Left hindlimb (tissue), 1 donor: ENCODE results near the gene H2AZ2.
"Not testable (repeated sequence)": the region's sequence is repeated elsewhere in the genome, so short reads cannot be mapped to it uniquely, and the experiment has no call there.

Experiments used
- DNase-seq: peaks from one replicate; pipeline ENCODE4 v3.0.0-alpha.2; 2018

The H2AZ2 gene

DNA sequence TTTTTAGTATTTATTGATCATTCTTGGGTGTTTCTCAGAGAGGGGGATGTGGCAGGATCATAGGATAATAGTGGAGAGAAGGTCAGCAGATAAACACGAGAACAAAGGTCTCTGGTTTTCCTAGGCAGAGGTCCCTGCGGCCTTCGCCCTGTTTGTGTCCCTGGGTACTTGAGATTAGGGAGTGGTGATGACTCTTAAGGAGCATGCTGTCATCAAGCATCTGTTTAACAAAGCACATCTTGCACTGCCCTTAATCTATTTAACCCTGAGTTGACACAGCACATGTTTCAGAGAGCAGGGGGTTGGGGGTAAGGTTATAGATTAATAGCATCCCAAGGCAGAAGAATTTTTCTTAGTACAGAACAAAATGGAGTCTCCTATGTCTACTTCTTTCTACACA lies 22.4 kb upstream of the H2AZ2 start:
- DNase-seq = not testable (repeated sequence)

- no peak for DNase-seq
These were observed 19.4 kb upstream of the H2AZ2 start for GRCh38 chr7:44867073-44867995.

DNA sequence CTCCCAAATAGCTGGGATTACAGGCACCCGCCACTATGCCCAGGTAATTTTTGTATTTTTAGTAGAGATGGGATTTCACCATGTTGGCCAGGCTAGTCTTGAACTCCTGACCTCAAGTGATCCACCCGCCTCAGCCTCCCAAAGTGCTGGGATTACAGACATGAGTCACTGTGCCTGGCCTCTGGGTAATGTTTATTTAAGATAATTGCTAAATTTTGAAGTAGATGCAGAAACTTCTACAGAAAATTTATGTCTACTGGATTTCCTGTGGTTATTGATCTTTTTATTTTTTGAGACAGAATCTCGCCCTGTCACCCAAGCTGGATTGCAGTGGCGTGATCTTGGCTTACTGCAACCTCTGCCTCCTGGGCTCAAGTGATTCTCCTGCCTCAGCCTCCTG lies 14.1 kb upstream of the H2AZ2 start:
- DNase-seq = not testable (repeated sequence)

- DNase-seq = no peak
These were observed 10.3 kb upstream of the H2AZ2 start for GRCh38 chr7:44858161-44858560.

DNA sequence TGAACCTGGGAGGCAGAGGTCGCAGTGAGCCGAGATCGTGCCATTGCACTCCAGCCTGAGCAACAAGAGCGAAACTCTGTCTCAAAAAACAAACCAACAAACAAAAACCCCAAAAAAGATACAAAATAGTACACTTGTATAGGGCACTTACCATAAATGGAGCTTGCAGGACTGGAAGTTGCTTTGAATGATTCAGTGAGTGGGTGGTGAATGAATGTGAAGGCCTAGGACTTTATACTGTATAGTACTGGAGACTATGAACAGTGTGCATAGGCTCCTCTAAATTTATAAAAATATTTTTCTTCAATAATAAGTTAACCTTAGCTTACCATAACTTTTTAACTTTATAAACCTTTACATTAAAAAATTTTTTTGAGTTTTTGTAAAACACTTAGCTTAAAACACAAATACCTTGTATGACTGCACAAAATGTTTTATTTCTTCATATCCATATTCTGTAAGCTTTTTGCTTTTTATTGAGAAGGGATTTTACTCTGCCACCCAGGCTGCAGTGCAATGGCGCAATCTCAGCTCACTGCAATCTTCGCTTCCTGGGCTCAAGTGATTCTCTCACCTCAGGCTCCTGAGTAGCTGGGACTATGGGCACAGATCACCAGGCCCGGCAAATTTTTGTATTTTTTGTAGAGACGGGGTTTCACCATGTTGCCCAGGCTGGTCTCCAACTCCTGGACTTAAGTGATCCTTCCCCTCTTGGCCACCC lies 6.9 kb upstream of the H2AZ2 start:
- no peak for DNase-seq

DNA sequence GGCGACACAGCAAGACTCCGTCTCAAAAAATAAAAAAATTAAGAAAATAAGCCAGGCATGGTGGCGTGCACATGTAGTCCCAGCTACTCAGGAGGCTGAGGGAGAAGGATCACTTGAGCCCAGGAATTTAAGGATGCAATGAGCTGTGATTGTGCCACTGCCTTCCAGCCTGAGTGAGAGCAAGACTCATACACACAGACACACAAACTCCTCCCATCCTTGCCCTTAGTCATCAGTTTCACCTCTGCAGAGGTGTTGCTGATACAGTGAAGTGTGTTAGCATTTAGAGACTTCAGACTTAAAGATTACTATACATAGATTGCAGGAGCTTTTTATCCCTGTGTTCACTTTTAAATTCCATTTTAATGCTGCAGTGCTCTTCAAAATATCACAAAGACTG lies 5.5 kb upstream of the H2AZ2 start:
- no peak for DNase-seq

DNA sequence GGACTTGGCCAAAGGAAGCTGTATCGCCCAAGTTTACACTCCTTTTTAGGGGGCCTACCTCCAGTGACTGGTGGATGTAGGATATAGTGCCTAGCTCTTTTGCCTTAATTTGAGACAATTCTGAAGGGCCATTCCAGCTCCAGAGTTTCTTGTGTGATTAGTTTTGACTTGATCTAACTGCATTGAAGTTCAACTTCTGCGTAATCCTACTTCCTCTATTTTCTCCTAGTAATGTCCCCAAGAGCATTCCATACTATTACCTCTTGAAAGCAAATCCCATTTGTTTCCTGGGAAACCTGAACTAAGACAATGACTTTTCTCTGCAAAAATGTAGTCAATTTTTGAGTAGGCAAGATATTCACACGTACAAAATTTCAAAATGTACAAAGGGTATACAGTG lies 4.7 kb upstream of the H2AZ2 start:
- DNase-seq = no peak

- no peak for DNase-seq
These were observed 2.1 kb upstream of the H2AZ2 start for GRCh38 chr7:44849885-44850544.

GRCh38 chr7:44849259-44849884 lies 1.5 kb upstream of the H2AZ2 start:
- no peak for DNase-seq

DNA sequence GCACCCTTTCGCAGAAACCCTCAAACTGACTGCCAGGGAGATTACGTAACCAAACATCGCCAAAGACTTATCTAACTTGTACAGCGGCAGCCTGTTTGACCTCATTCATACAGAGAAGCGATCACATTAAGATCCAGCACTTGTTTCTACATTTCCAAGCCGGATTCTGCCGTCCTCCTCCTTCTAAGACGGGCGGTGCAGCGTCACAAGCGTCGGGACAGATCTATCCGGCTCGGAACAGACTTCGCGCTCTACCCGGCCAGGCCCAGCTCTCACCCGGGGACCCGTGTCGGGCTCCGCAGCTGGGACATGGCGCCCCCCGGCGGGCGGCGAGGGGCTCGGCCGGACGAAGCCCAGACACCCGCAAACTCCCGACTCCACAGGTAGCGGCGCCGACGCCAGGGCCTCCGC lies 373 bp downstream of the H2AZ2 start:
- DNase-seq = peak; percentile 93

GRCh38 chr7:44846816-44847508 lies 925 bp downstream of the H2AZ2 start:
- no peak for DNase-seq

- not testable (repeated sequence) for DNase-seq
These were observed 1.5 kb downstream of the H2AZ2 start for GRCh38 chr7:44846390-44846789.

DNA sequence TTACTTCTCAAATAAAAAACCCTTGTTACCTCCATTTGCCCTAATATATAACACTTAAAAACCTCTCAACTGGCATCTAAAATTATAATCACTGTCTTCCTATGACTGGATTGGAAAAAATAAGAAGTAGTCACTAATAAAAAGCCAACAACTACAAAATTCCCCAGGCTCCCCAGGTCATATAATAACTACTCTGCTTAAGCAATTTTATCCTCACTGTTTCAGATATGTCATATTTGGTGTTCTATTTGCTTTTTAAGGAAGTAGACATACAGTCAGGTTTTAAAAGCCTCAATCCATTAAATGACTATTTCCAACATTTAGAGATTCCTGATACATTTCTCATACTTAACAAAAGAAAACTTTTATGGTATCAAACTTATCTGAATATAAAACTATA lies 2.4 kb downstream of the H2AZ2 start:
- DNase-seq = no peak

GRCh38 chr7:44843440-44843839 lies 4.4 kb downstream of the H2AZ2 start:
- DNase-seq = not testable (repeated sequence)

DNA sequence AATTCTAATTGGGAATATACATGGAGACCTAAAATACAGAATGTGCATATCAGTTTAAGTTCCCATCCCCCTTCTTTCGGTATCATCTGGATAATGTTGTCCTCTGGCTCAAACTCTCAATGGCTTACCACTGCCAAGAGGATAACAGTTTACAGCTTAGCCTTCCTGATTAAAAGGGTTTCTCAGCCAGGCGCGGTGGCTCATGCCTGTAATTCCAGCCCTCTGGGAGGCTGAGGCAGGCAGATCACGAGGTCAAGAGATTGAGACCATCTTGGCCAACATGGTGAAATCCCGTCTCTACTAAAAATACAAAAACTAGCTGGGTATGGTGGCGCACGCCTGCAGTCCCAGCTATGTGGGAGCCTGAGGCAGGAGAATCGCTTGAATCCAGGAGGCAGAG lies 5.2 kb downstream of the H2AZ2 start:
- not testable (repeated sequence) for DNase-seq

DNA sequence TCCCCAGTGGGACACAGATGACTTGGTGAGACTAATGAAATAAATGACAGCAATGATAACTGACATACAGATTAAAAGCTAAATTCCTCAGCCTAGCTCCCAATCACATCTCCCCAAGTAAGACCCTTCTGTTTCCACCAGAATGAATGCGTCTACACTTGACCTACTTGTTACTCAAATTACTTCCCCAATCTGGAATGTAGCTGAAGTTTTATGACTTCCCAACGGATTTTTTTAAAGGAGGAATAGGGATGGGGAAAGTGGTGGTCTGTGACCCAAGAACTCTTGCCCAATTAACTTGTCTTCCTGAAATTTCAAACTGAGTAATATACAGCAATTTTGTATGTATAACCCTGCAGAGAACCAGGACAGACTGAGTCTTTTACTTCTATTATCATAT lies 9.1 kb downstream of the H2AZ2 start:
- DNase-seq = no peak

GRCh38 chr7:44827567-44827966 lies 20.3 kb downstream of the H2AZ2 start:
- no peak for DNase-seq

GRCh38 chr7:44824894-44825526 lies 22.9 kb downstream of the H2AZ2 start:
- no peak for DNase-seq

DNA sequence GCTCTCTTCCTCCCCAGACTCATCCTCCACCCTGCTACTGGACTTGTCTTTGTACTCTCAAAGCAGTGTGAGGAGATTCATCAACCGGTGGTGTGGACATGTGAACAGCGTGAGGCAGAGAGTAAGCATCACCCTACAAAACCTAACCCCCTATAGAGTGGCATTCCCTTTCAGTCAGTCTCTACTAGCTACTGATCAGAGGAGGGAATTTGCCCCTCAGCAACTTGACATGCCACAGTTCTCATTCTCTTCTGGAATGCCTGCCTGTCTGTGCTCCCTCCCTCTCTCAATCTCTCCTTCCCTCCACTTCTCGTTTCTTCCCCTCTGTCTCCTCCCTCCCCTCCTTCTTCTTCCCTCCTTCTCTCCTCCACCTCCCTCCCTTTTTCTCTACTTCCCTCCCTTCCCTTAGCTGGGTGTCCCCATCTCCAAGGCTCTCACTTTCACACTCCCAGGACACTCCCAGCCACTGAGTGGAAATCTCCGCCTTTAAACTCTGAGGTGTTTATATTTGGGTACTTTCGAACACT lies 24.6 kb downstream of the H2AZ2 start:
- no peak for DNase-seq

- no peak for DNase-seq
These were observed 28.6 kb downstream of the H2AZ2 start for GRCh38 chr7:44819292-44819691.

GRCh38 chr7:44814919-44815318 lies 33.0 kb downstream of the H2AZ2 start:
- DNase-seq = no peak

GRCh38 chr7:44811571-44811970 lies 36.3 kb downstream of the H2AZ2 start:
- DNase-seq = no peak
